Panc1 (cell line): ENCODE results near the gene PET117. TPM values are rescaled to one million over a fixed set of nuclear protein-coding genes. Genes with fewer than 3 reads are reported as not detected.
"Not testable (repeated sequence)": the region's sequence is repeated elsewhere in the genome, so short reads cannot be mapped to it uniquely, and the experiment has no call there.

ENCODE experiments used
- ATAC-seq: fragments of 200-7000 bp; cut with Tn5 transposase; 2 replicates; pipeline ENCODE4 v1.9.1; 2020; ENCODE audit warnings: mild to moderate bottlenecking, moderate library complexity
- BruUV-seq: library from RNA; stranded (reverse); fragments of 400-500 nt; replicated peaks from 2 replicates; lab custom pipeline; 2021; lab: Mats Ljungman, UMichigan
- CTCF ChIA-PET: fragments of 300-600 bp; sonication (Branson Sonifier 250); formaldehyde crosslinking; loops from one replicate; lab custom pipeline; 2022; ENCODE audit warnings: antibody characterized with exemption; lab: Charles Lee
- POLR2A ChIA-PET: fragments of 300-600 bp; sonication (Branson Sonifier 250); formaldehyde crosslinking; loops from one replicate; lab custom pipeline; 2022; ENCODE audit warnings: antibody characterized with exemption; lab: Charles Lee
- DNase-seq: peaks from one replicate; pipeline ENCODE4 v3.0.0-alpha.2; 2010; ENCODE audit warnings: low read depth, low spot score
- H3K27ac ChIP-seq: 2 replicates; pipeline ENCODE4 v1.5.1; 2011; ENCODE audit warnings: mild to moderate bottlenecking, low read length, inconsistent platforms
- H3K27me3 ChIP-seq: fragments of 200-500 bp; sonication (Bioruptor generic); 2 replicates; pipeline ENCODE4 v1.6.0; 2014; ENCODE audit warnings: low read length, inconsistent platforms; ENCODE audit not compliant: control insufficient read depth, insufficient read depth
- H3K36me3 ChIP-seq: fragments of 200-500 bp; sonication (Bioruptor generic); 2 replicates; pipeline ENCODE4 v1.5.1; 2014; ENCODE audit warnings: inconsistent platforms, mild to moderate bottlenecking, low read length, moderate library complexity; ENCODE audit not compliant: control insufficient read depth, insufficient read depth
- H3K4me1 ChIP-seq: 2 replicates; pipeline ENCODE4 v1.5.1; 2011; ENCODE audit warnings: inconsistent platforms, mild to moderate bottlenecking, low read length, moderate library complexity; ENCODE audit not compliant: control insufficient read depth, insufficient read depth
- H3K4me3 ChIP-seq, 2 experiments: 2 replicates each; pipeline ENCODE4 v1.5.1; 2011 to 2012; ENCODE audit warnings: low read depth in 2 of 2, low read length in 2 of 2, mild to moderate bottlenecking in 2 of 2, inconsistent platforms in 1 of 2, moderate library complexity in 1 of 2
- H3K9me3 ChIP-seq: fragments of 200-500 bp; sonication (Bioruptor generic); 2 replicates; pipeline ENCODE4 v1.5.1; 2014; ENCODE audit warnings: low read depth, mild to moderate bottlenecking, inconsistent platforms, low read length, moderate library complexity; ENCODE audit not compliant: control insufficient read depth, insufficient read depth
- POLR2AphosphoS5 ChIP-seq: IDR thresholded peaks from 2 replicates; pipeline ENCODE4 v1.6.1; 2012; ENCODE audit warnings: mild to moderate bottlenecking, low read depth, low read length, moderate library complexity
- SIN3A ChIP-seq: IDR thresholded peaks from 2 replicates; pipeline ENCODE4 v1.6.1; 2012; ENCODE audit warnings: low read depth, mild to moderate bottlenecking, low read length, moderate library complexity, borderline replicate concordance; ENCODE audit not compliant: insufficient read depth
- TCF7L2 ChIP-seq: IDR thresholded peaks from 2 replicates; pipeline ENCODE4 v1.6.1; 2011; ENCODE audit warnings: mild to moderate bottlenecking, low read depth, low read length, inconsistent platforms
- in situ Hi-C: cut with HindIII; loops from 2 replicates; pipeline ENCODE4 v1.10.0; 2016; ENCODE audit warnings: low sequenced_read_pairs, low pct_unique_long_range_greater_than_20kb
- intact Hi-C: fragments of 100-400 bp; cut with micrococcal nuclease; formaldehyde crosslinking; loops from one replicate; pipeline ENCODE4 v1.10.0; 2022; ENCODE audit not compliant: unreplicated experiment
- total RNA-seq: library from RNA; stranded (reverse); gene quantifications from one replicate; pipeline ENCODE4 v1.2.1, GENCODE V29; 2021; ENCODE audit not compliant: unreplicated experiment
- TF ChIP-seq, protein P1 (sequence below): fragments of 450-650 bp; IDR thresholded peaks from 2 replicates; pipeline ENCODE4 v1.5.1; 2017; ENCODE audit warnings: mild to moderate bottlenecking
- TF ChIP-seq, protein P2 (sequence below), 2 experiments: IDR thresholded peaks; 2 replicates each; pipeline ENCODE4 v1.6.1; 2011 to 2012; ENCODE audit warnings: low read depth in 2 of 2, control low read depth in 1 of 2, low read length in 1 of 2, mild to moderate bottlenecking in 1 of 2, moderate library complexity in 1 of 2; ENCODE audit not compliant: insufficient read depth in 1 of 2

Gene PET117
- total RNA-seq, 1 experiment from 2014 or later = 14.6 TPM

DNA sequence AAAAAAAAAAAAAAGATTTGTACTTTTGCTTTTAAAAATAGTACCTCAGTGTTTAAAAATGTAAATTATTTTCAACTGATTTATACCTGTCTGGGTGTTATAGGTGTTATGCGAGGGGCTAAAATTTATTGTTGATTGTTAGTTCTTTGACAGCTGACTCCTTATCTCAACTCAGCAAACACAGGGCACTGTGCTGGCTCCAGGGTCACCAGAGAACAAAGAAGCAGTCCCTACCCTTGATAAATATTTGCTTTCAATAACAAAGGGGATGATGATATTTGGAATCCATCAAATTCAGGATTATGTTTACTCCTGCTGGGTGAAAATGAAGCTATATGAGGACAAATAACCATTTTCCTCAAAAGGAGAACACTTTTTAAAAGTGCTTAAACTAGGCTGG lies 34.2 kb upstream of the PET117 start:
- in situ Hi-C loops = no loop called here
- ATAC-seq (no peak), DNase-seq (no peak)
- Histone ChIP-seq H3K9me3 (no peaks in the 10 kb centered on the region), H3K4me1 (no peaks in the 10 kb centered on the region), H3K27ac (no peak overlapping the region), H3K27me3 (no peaks in the 10 kb centered on the region), H3K4me3 (no peak overlapping the region), H3K36me3 (no peaks in the 10 kb centered on the region)
- no TSS peak for BruUV-seq
- intact Hi-C loops = no loop called here
- ChIA-PET POLR2A (no interaction called here), CTCF (no interaction called here)
- TF ChIP-seq POLR2AphosphoS5 (no peak), SIN3A (no peak)

DNA sequence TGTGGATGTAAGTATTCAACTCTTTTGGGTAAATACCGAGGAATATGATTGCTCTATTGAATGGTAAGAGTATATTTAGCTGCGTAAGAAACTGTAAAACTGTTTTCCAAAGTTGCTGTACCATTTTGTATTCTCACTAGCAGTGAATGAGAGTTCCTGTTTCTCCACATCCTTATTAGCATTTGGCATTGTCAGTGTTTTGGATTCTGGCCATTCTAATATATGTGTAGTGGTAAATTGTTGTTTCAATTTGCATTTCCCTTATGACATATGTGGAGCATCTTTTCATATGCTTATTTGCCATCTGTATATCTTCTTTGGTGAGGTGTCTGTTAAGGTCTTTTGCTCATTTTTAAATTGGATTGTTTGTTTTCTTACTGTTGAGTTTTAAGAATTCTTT lies 29.3 kb upstream of the PET117 start:
- intact Hi-C loops = no loop called here
- BruUV-seq = no TSS peak
- in situ Hi-C loops = no loop called here
- Histone ChIP-seq H3K9me3 (no peaks in the 10 kb centered on the region), H3K27ac (no peak overlapping the region), H3K27me3 (no peaks in the 10 kb centered on the region), H3K4me3 (no peak overlapping the region), H3K4me1 (no peaks in the 10 kb centered on the region), H3K36me3 (no peaks in the 10 kb centered on the region)
- POLR2A ChIA-PET = no interaction called here
- DNase-seq = no peak
- TF ChIP-seq, protein P1, sequence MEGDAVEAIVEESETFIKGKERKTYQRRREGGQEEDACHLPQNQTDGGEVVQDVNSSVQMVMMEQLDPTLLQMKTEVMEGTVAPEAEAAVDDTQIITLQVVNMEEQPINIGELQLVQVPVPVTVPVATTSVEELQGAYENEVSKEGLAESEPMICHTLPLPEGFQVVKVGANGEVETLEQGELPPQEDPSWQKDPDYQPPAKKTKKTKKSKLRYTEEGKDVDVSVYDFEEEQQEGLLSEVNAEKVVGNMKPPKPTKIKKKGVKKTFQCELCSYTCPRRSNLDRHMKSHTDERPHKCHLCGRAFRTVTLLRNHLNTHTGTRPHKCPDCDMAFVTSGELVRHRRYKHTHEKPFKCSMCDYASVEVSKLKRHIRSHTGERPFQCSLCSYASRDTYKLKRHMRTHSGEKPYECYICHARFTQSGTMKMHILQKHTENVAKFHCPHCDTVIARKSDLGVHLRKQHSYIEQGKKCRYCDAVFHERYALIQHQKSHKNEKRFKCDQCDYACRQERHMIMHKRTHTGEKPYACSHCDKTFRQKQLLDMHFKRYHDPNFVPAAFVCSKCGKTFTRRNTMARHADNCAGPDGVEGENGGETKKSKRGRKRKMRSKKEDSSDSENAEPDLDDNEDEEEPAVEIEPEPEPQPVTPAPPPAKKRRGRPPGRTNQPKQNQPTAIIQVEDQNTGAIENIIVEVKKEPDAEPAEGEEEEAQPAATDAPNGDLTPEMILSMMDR = no peak
- no peak for TF ChIP-seq POLR2AphosphoS5
- TF ChIP-seq TCF7L2 = no peak
- TF ChIP-seq SIN3A = no peak
- TF ChIP-seq, protein P2, sequence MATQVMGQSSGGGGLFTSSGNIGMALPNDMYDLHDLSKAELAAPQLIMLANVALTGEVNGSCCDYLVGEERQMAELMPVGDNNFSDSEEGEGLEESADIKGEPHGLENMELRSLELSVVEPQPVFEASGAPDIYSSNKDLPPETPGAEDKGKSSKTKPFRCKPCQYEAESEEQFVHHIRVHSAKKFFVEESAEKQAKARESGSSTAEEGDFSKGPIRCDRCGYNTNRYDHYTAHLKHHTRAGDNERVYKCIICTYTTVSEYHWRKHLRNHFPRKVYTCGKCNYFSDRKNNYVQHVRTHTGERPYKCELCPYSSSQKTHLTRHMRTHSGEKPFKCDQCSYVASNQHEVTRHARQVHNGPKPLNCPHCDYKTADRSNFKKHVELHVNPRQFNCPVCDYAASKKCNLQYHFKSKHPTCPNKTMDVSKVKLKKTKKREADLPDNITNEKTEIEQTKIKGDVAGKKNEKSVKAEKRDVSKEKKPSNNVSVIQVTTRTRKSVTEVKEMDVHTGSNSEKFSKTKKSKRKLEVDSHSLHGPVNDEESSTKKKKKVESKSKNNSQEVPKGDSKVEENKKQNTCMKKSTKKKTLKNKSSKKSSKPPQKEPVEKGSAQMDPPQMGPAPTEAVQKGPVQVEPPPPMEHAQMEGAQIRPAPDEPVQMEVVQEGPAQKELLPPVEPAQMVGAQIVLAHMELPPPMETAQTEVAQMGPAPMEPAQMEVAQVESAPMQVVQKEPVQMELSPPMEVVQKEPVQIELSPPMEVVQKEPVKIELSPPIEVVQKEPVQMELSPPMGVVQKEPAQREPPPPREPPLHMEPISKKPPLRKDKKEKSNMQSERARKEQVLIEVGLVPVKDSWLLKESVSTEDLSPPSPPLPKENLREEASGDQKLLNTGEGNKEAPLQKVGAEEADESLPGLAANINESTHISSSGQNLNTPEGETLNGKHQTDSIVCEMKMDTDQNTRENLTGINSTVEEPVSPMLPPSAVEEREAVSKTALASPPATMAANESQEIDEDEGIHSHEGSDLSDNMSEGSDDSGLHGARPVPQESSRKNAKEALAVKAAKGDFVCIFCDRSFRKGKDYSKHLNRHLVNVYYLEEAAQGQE (IDR thresholded peaks at IDR 0.05; ENCODE audit: insufficient read depth in 1 of 2, low read depth in 2 of 2, low read length in 1 of 2) = no peak
- CTCF ChIA-PET = no interaction called here
- ATAC-seq = no peak

DNA sequence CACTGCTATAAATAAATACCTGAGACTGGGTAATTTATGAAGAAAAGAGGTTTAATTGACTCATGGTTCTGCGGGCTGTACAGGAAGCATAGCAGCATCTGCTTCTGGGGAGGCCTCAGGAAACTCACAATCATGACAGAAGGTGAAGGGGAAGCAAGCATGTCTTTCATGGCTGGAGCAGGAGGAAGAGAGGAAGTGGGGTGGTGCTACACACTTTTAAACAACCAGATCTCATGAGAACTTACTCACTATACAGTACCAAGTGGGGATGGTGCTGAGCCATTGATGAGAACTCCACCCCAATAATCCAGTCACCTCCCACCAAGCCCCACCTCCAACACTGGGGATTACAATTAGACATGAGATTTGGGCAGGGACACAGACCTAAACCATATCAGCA lies 9.1 kb upstream of the PET117 start:
- H3K4me1 ChIP-seq, BruUV-seq, H3K36me3 ChIP-seq, CTCF ChIA-PET, H3K9me3 ChIP-seq, intact Hi-C loops, POLR2A ChIA-PET, ATAC-seq, in situ Hi-C loops, H3K27me3 ChIP-seq, H3K4me3 ChIP-seq, DNase-seq, H3K27ac ChIP-seq: not testable (repeated sequence)
